GM12891 (cell line): ENCODE measurements around the gene PSMD1.

Source experiments
- POLR2A ChIP-seq: IDR thresholded peaks from 2 replicates; pipeline ENCODE4 v1.6.1; 2011; ENCODE audit warnings: low read depth, low read length, control low read depth
- POLR2AphosphoS5 ChIP-seq: IDR thresholded peaks from 2 replicates; pipeline ENCODE4 v1.6.1; 2011; ENCODE audit warnings: low read depth, low read length, control low read depth
- POU2F2 ChIP-seq: IDR thresholded peaks from 2 replicates; pipeline ENCODE4 v1.6.1; 2011; ENCODE audit warnings: low read depth, mild to moderate bottlenecking, control low read depth, low read length, moderate library complexity
- TAF1 ChIP-seq: IDR thresholded peaks from 2 replicates; pipeline ENCODE4 v1.6.1; 2011; ENCODE audit warnings: low read depth, low read length, control low read depth

- no peak for TF ChIP-seq POLR2A
- TF ChIP-seq POLR2AphosphoS5, result no peak
- no peak for TF ChIP-seq TAF1
- no peak for TF ChIP-seq POU2F2
Measured at GRCh38 chr2:231127936-231128335, 71.3 kb downstream of the PSMD1 start.
